KMS-11 (cell line): ENCODE measurements around the gene RAD23B.
"Not testable (repeated sequence)": the region's sequence is repeated elsewhere in the genome, so short reads cannot be mapped to it uniquely, and the experiment has no call there.

Experiments
- H2AFZ ChIP-seq: fragments of 200-600 bp; sonication (generic); 2 replicates; pipeline ENCODE4 v1.6.1; 2016; ENCODE audit warnings: antibody characterized with exemption, mixed run types, low read depth
- H3K27ac ChIP-seq: fragments of 200-600 bp; sonication (generic); 2 replicates; pipeline ENCODE4 v1.6.1; 2016; ENCODE audit warnings: mild to moderate bottlenecking, mixed run types
- H3K27me3 ChIP-seq: fragments of 200-600 bp; sonication (generic); 2 replicates; pipeline ENCODE4 v1.6.1; 2017; ENCODE audit warnings: mild to moderate bottlenecking, low read depth, mixed run types, moderate library complexity; ENCODE audit not compliant: insufficient read depth
- H3K36me3 ChIP-seq: fragments of 200-600 bp; sonication (generic); 2 replicates; pipeline ENCODE4 v1.6.1; 2017; ENCODE audit warnings: mild to moderate bottlenecking, mixed run types; ENCODE audit not compliant: insufficient read depth
- H3K4me1 ChIP-seq: fragments of 200-600 bp; sonication (generic); 2 replicates; pipeline ENCODE4 v1.6.1; 2016; ENCODE audit warnings: mild to moderate bottlenecking, low read depth, mixed run types; ENCODE audit not compliant: poor library complexity, severe bottlenecking
- H3K4me2 ChIP-seq: fragments of 200-600 bp; sonication (generic); 2 replicates; pipeline ENCODE4 v1.7.0; 2016; ENCODE audit warnings: mild to moderate bottlenecking, mixed run types
- H3K4me3 ChIP-seq: fragments of 200-600 bp; sonication (generic); IDR thresholded peaks from 2 replicates; pipeline ENCODE4 v1.6.1; 2017; ENCODE audit warnings: low read depth, low read length, mixed read lengths; ENCODE audit not compliant: insufficient read depth
- H3K79me2 ChIP-seq: fragments of 200-600 bp; sonication (generic); 2 replicates; pipeline ENCODE4 v1.6.1; 2016; ENCODE audit warnings: low read depth, mixed run types; ENCODE audit not compliant: insufficient read depth
- H3K9ac ChIP-seq: fragments of 200-600 bp; sonication (generic); 2 replicates; pipeline ENCODE4 v1.6.1; 2016; ENCODE audit warnings: mild to moderate bottlenecking, mixed run types
- H4K20me1 ChIP-seq: fragments of 200-600 bp; sonication (generic); 2 replicates; pipeline ENCODE4 v1.6.1; 2016; ENCODE audit warnings: mild to moderate bottlenecking, mixed run types; ENCODE audit not compliant: insufficient read depth
- CTCF ChIP-seq: fragments of 200-600 bp; sonication (generic); conservative IDR thresholded peaks from 2 replicates; pipeline ENCODE4 v1.6.1; 2017; ENCODE audit warnings: low read depth, mild to moderate bottlenecking, antibody characterized with exemption, low read length, moderate library complexity, mixed read lengths

Gene RAD23B

GRCh38 chr9:107258919-107259318 lies 24.2 kb upstream of the RAD23B start:
- no peaks in the 10 kb centered on the region for H3K36me3 ChIP-seq
- TF ChIP-seq CTCF: no peak

GRCh38 chr9:107259751-107260313 lies 23.2 kb upstream of the RAD23B start:
- not testable (repeated sequence) for H3K79me2 ChIP-seq, H4K20me1 ChIP-seq, H3K27ac ChIP-seq, H3K4me1 ChIP-seq, H3K27me3 ChIP-seq, H3K36me3 ChIP-seq, H3K4me3 ChIP-seq, H3K4me2 ChIP-seq, H2AFZ ChIP-seq, H3K9ac ChIP-seq

More at GRCh38 chr9:107258919-107259318, 24.2 kb upstream of the RAD23B start:
- Histone ChIP-seq H3K79me2 (no peaks in the 10 kb centered on the region), H3K4me1 (no peaks in the 10 kb centered on the region), H3K4me3 (no peak overlapping the region), H3K27me3 (no peaks in the 10 kb centered on the region), H3K27ac (no peak overlapping the region), H4K20me1 (no peaks in the 10 kb centered on the region), H3K4me2 (no peak overlapping the region), H2AFZ (no peak overlapping the region), H3K9ac (no peak overlapping the region)

DNA sequence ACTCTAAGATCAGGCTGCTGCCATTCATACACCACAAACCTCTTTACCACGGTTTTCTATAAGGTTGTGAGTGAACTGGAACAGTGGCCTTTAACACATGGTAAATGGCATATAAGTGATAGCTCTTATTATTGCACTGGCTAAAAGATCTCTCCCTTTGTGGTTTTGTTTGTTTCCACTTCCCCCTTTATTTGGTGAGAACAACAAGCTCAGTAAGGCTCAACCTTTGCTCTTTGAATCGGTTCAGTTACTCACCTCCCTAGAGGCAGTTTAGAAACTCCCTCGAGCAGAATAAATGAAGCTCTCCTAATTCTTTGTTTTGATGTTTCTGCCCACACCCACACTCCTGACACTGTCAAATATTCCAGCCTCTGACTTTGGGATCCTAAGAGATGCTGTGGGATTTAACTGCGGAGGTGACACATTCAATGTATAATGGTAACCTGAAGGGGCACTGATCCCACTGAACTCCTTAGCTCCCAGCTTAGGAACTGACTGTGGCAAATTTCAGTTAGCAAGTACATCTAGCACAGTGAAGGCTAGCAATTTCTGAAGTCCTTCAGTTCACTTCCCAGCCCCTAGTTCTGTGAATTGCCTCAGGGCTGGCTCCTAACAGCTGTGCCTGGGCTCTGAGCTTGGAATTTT lies 22.5 kb upstream of the RAD23B start:
- H3K9ac ChIP-seq: no peak overlapping the region
- H2AFZ ChIP-seq: no peak overlapping the region
- no peaks in the 10 kb centered on the region for H3K79me2 ChIP-seq
- no peak overlapping the region for H3K27ac ChIP-seq
- H3K27me3 ChIP-seq: no peaks in the 10 kb centered on the region
- H3K36me3 ChIP-seq: no peaks in the 10 kb centered on the region
- H3K4me2 ChIP-seq: no peak overlapping the region
- no peak overlapping the region for H3K4me3 ChIP-seq
- H4K20me1 ChIP-seq: no peaks in the 10 kb centered on the region
- no peak for TF ChIP-seq CTCF
- no peaks in the 10 kb centered on the region for H3K4me1 ChIP-seq

DNA sequence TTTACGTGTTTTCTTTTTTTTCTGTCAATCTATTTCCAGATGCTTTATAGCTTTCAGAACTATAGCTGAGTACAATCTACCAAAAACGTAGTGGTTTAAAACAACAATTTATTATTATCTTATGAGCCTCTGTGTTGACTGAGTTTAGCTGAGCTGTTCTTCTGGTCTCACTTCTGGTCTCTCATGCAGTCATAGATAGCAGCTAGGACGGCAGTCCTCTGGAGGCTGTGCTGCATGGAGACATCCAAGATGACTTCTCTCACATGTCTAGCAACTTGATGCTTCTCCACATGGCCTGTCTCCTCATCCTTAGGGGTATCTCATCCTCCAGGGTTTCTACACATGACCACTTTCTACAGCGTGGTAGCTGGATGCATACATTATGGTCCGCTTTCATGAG lies 22.0 kb upstream of the RAD23B start:
- Histone ChIP-seq H2AFZ (no peak overlapping the region), H3K4me3 (no peak overlapping the region), H3K4me2 (no peak overlapping the region), H3K36me3 (no peaks in the 10 kb centered on the region), H3K4me1 (no peaks in the 10 kb centered on the region), H3K79me2 (no peaks in the 10 kb centered on the region), H4K20me1 (no peaks in the 10 kb centered on the region), H3K27me3 (no peaks in the 10 kb centered on the region), H3K9ac (no peak overlapping the region), H3K27ac (no peak overlapping the region)
- no peak for TF ChIP-seq CTCF

DNA sequence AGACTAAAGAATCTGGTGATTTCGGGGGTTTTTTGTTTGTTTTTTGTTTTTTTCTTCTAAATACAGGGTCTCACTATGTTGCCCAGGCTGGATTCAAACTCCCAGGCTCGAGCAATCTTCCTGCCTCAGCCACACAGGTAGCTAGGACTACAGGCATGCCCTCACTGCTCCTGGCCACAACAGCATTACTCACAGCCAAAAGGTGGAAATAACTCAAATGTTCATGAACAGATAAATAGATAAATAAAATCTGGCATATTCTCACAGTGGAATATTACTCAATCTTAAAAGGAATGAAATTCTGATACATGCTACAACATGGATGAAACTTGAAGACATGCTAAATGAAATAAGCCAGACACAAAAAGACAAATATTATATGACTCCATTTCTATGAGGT lies 19.8 kb upstream of the RAD23B start:
- Histone ChIP-seq H3K9ac (no peak overlapping the region), H3K4me1 (no peaks in the 10 kb centered on the region), H3K79me2 (no peaks in the 10 kb centered on the region), H2AFZ (no peak overlapping the region), H3K27me3 (no peaks in the 10 kb centered on the region), H3K36me3 (no peaks in the 10 kb centered on the region), H3K4me3 (no peak overlapping the region), H4K20me1 (no peaks in the 10 kb centered on the region), H3K4me2 (no peak overlapping the region), H3K27ac (no peak overlapping the region)
- no peak for TF ChIP-seq CTCF
